Parathyroid adenoma (tissue), 2 donors: Measurements from ENCODE around the gene LTBP2.

ENCODE experiments used
- H2AFZ ChIP-seq: fragments of 300-600 bp; sonication (generic); one replicate; pipeline ENCODE4 v1.7.0; 2017; ENCODE audit warnings: antibody characterized with exemption, mild to moderate bottlenecking
- H3K27ac ChIP-seq: fragments of 300-600 bp; sonication (generic); one replicate; pipeline ENCODE4 v1.7.0; 2017
- H3K27me3 ChIP-seq: fragments of 300-600 bp; sonication (generic); one replicate; pipeline ENCODE4 v1.7.0; 2017; ENCODE audit warnings: low read length; ENCODE audit not compliant: control insufficient read depth, insufficient read depth
- H3K36me3 ChIP-seq: fragments of 300-600 bp; sonication (generic); one replicate; pipeline ENCODE4 v1.7.0; 2017; ENCODE audit warnings: low read length; ENCODE audit not compliant: control insufficient read depth, insufficient read depth
- H3K4me1 ChIP-seq: fragments of 300-600 bp; sonication (generic); one replicate; pipeline ENCODE4 v1.7.0; 2017; ENCODE audit warnings: control low read depth
- H3K4me2 ChIP-seq: fragments of 300-600 bp; sonication (generic); one replicate; pipeline ENCODE4 v1.7.0; 2017; ENCODE audit warnings: low read length
- H3K4me3 ChIP-seq: fragments of 300-600 bp; sonication (generic); one replicate; pipeline ENCODE4 v1.7.0; 2017; ENCODE audit warnings: low read depth, low read length
- H3K79me2 ChIP-seq: fragments of 300-600 bp; sonication (generic); one replicate; pipeline ENCODE4 v1.7.0; 2017; ENCODE audit warnings: control low read depth
- H3K9ac ChIP-seq: fragments of 300-600 bp; sonication (generic); one replicate; pipeline ENCODE4 v1.7.0; 2017; ENCODE audit warnings: mild to moderate bottlenecking
- H3K9me3 ChIP-seq: fragments of 300-600 bp; sonication (generic); one replicate; pipeline ENCODE4 v1.7.0; 2017; ENCODE audit warnings: low read length; ENCODE audit not compliant: control insufficient read depth
- TF ChIP-seq, protein P1 (sequence below): fragments of 300-600 bp; sonication (generic); IDR thresholded peaks from one replicate; pipeline ENCODE4 v1.7.0; 2017; ENCODE audit warnings: antibody characterized with exemption, mild to moderate bottlenecking
- donor health status: primary hyperparathyroidism.

Gene LTBP2

DNA sequence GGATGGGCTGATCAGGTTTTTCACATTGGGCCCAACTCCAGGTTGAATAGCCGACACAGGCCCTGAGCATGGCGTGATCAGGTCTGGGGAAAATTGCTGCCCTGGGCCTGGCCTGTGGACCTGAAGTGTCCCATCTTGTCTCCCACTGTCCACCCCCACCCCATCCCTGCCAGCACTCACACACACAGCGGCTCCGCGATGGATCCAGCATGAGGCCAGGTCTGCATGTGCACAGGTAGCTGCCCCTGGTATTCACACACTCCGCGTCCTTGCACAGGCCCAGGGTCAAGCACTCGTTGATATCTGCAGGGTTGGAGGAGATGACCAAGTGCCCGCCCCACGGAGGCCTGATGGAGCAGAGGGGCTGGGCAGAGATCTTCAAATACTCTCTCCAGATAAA, 79.8 kb downstream of the LTBP2 start:
- Histone ChIP-seq H2AFZ (no peak overlapping the region), H3K36me3 (no peaks in the 10 kb centered on the region), H3K4me2 (no peak overlapping the region), H3K79me2 (no peaks in the 10 kb centered on the region), H3K9me3 (no peaks in the 10 kb centered on the region), H3K27ac (no peak overlapping the region), H3K27me3 (no peaks in the 10 kb centered on the region), H3K4me3 (no peak overlapping the region), H3K9ac (no peak overlapping the region), H3K4me1 (no peaks in the 10 kb centered on the region)
- TF ChIP-seq, protein P1, sequence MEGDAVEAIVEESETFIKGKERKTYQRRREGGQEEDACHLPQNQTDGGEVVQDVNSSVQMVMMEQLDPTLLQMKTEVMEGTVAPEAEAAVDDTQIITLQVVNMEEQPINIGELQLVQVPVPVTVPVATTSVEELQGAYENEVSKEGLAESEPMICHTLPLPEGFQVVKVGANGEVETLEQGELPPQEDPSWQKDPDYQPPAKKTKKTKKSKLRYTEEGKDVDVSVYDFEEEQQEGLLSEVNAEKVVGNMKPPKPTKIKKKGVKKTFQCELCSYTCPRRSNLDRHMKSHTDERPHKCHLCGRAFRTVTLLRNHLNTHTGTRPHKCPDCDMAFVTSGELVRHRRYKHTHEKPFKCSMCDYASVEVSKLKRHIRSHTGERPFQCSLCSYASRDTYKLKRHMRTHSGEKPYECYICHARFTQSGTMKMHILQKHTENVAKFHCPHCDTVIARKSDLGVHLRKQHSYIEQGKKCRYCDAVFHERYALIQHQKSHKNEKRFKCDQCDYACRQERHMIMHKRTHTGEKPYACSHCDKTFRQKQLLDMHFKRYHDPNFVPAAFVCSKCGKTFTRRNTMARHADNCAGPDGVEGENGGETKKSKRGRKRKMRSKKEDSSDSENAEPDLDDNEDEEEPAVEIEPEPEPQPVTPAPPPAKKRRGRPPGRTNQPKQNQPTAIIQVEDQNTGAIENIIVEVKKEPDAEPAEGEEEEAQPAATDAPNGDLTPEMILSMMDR, result no peak

DNA sequence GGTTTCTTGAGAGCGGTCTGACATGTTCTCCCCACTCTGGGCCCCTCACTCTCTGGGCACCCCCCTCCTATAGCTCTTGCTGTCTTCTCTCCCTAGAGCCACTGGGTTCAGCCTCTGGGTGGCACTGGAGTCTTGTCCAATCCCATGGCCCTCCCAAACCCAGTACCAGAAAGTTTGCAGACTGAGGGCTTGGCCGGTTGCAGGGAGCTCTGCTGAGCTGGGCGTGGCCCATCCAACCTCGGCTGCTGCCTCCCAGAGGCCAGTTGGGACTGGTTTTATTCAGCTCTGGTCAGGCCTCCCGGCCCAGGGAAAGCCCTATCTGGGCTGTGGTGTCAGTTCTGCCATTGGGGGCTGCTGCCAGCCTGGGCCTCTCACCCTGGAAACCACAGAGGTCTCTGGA, 80.6 kb downstream of the LTBP2 start:
- Histone ChIP-seq H3K4me2 (no peak overlapping the region), H3K4me1 (no peaks in the 10 kb centered on the region), H2AFZ (no peak overlapping the region), H3K36me3 (no peaks in the 10 kb centered on the region), H3K79me2 (no peaks in the 10 kb centered on the region), H3K9me3 (no peaks in the 10 kb centered on the region), H3K4me3 (no peak overlapping the region), H3K27me3 (no peaks in the 10 kb centered on the region), H3K9ac (no peak overlapping the region), H3K27ac (no peak overlapping the region)
- TF ChIP-seq, protein P1, result no peak

DNA sequence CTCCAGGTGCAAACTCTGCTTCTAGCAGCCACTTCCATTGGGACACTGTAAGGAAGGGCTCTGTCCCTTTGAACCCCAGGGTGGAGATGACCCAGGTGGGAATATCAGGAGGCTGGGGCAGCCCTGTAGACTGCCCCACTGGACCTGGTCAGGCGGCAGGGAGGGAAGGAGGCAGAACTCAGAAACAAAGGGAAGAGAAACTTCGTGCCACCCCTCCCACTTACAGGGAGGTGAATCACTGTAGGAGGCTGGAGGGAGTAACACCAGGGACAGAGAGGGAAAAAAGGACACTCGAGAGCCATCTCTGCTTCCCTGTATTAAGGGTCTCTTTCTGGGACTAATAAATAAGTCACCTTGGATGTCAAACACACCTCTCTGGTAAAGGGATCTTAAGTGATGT, 81.0 kb downstream of the LTBP2 start:
- Histone ChIP-seq H3K4me3 (no peak overlapping the region), H3K4me2 (no peak overlapping the region), H2AFZ (no peak overlapping the region), H3K9ac (no peak overlapping the region), H3K27ac (no peak overlapping the region), H3K9me3 (no peaks in the 10 kb centered on the region), H3K79me2 (no peaks in the 10 kb centered on the region), H3K4me1 (no peaks in the 10 kb centered on the region), H3K36me3 (no peaks in the 10 kb centered on the region), H3K27me3 (no peaks in the 10 kb centered on the region)
- TF ChIP-seq, protein P1, result no peak

DNA sequence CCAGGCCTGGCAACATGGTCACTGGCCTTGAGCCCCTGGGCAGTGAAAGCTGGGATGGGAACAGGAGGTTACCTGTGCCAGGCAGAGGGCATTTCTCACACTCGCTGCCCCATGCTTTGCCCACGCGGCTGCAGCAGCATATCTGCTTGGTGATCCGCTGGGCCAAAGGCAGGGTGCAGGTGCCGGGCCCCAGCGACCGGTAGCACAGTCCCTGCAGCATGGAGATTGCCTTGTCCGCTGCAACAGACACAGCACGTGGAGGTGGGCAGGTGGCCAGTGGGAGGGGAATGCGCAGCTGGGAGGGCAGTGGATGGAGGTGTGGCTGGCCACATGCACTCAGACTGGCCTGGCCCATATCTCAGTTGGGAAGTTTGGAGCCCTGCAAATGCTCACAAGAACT, 83.2 kb downstream of the LTBP2 start:
- no peaks in the 10 kb centered on the region for H3K27me3 ChIP-seq
- H3K36me3 ChIP-seq, result no peaks in the 10 kb centered on the region
- H3K4me2 ChIP-seq, result no peak overlapping the region
- no peak overlapping the region for H3K4me3 ChIP-seq
- no peak overlapping the region for H2AFZ ChIP-seq
- TF ChIP-seq, protein P1, result no peak
- H3K9ac ChIP-seq, result no peak overlapping the region
- no peak overlapping the region for H3K27ac ChIP-seq
- no peaks in the 10 kb centered on the region for H3K9me3 ChIP-seq
- no peaks in the 10 kb centered on the region for H3K79me2 ChIP-seq
- H3K4me1 ChIP-seq, result peaks cover 4% of the 10 kb centered on the region

DNA sequence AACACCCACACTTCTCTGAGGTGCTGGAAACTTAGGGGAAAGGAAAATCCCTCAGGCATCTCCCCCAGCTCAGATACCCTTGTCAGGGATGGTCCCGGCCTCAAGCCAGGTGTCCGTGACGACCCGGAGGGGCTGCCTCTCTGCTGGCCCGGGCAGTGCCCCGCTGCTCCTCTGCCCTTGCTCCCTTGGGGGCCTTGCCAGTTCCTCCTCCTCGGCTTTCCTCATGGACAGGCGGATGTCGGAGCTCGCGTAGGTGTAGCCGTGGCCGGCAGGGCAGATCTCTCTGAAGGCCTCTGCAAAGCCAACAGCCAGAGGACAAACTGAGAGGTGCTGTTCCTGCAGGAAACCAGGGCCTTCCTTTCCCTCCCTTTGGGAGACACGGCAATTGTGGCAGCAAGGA, 83.6 kb downstream of the LTBP2 start:
- H3K9ac ChIP-seq, result no peak overlapping the region

More for the DNA sequence above, 83.6 kb downstream of the LTBP2 start:
- no peak overlapping the region for H3K4me2 ChIP-seq
- TF ChIP-seq, protein P1, result no peak
- H2AFZ ChIP-seq, result no peak overlapping the region
- no peak overlapping the region for H3K27ac ChIP-seq
- no peaks in the 10 kb centered on the region for H3K79me2 ChIP-seq
- H3K4me1 ChIP-seq, result peaks cover 4% of the 10 kb centered on the region
- H3K9me3 ChIP-seq, result no peaks in the 10 kb centered on the region
- H3K36me3 ChIP-seq, result no peaks in the 10 kb centered on the region
- H3K4me3 ChIP-seq, result no peak overlapping the region
- H3K27me3 ChIP-seq, result no peaks in the 10 kb centered on the region
